HEK293T (cell line): Measurements from ENCODE around the gene SH2D3A.

Source experiments
- BHLHE40 ChIP-seq: fragments of 450-650 bp; IDR thresholded peaks from 2 replicates; pipeline ENCODE4 v1.6.1; 2016; ENCODE audit warnings: mild to moderate bottlenecking, moderate library complexity, borderline replicate concordance
- ELF4 ChIP-seq: fragments of 450-650 bp; IDR thresholded peaks from 2 replicates; pipeline ENCODE4 v1.6.1; 2017; ENCODE audit warnings: antibody characterized with exemption
- FOXA1 ChIP-seq: fragments of 450-650 bp; IDR thresholded peaks from 2 replicates; pipeline ENCODE4 v1.6.1; 2016; ENCODE audit warnings: mild to moderate bottlenecking
- FOXK2 ChIP-seq: fragments of 450-650 bp; IDR thresholded peaks from 2 replicates; pipeline ENCODE4 v1.6.1; 2016; ENCODE audit warnings: mild to moderate bottlenecking
- FOXM1 ChIP-seq: fragments of 450-650 bp; IDR thresholded peaks from 2 replicates; pipeline ENCODE4 v1.6.1; 2017; ENCODE audit warnings: mild to moderate bottlenecking, borderline replicate concordance
- HDGF ChIP-seq: fragments of 450-650 bp; IDR thresholded peaks from 2 replicates; pipeline ENCODE4 v1.6.1; 2017; ENCODE audit warnings: antibody characterized with exemption, borderline replicate concordance
- LEF1 ChIP-seq: fragments of 450-650 bp; IDR thresholded peaks from 2 replicates; pipeline ENCODE4 v1.6.1; 2017; ENCODE audit warnings: mild to moderate bottlenecking, borderline replicate concordance
- NFRKB ChIP-seq: fragments of 450-650 bp; IDR thresholded peaks from 2 replicates; pipeline ENCODE4 v1.6.1; 2016; ENCODE audit warnings: mild to moderate bottlenecking, moderate library complexity
- SP1 ChIP-seq: fragments of 450-650 bp; IDR thresholded peaks from 2 replicates; pipeline ENCODE4 v1.6.1; 2017
- SUZ12 ChIP-seq: fragments of 450-650 bp; IDR thresholded peaks from 2 replicates; pipeline ENCODE4 v1.6.1; 2016; ENCODE audit warnings: mild to moderate bottlenecking
- ZNF384 ChIP-seq: fragments of 450-650 bp; IDR thresholded peaks from 2 replicates; pipeline ENCODE4 v1.6.1; 2016
- TF ChIP-seq, protein P1 (sequence below): fragments of 450-650 bp; IDR thresholded peaks from 2 replicates; pipeline ENCODE4 v1.6.1; 2016

- TF ChIP-seq SP1 (no peak), FOXM1 (no peak), ZNF384 (no peak), NFRKB (no peak), HDGF (no peak), FOXK2 (no peak), BHLHE40 (no peak), ELF4 (no peak), LEF1 (no peak), SUZ12 (no peak), FOXA1 (no peak)
- TF ChIP-seq, protein P1, sequence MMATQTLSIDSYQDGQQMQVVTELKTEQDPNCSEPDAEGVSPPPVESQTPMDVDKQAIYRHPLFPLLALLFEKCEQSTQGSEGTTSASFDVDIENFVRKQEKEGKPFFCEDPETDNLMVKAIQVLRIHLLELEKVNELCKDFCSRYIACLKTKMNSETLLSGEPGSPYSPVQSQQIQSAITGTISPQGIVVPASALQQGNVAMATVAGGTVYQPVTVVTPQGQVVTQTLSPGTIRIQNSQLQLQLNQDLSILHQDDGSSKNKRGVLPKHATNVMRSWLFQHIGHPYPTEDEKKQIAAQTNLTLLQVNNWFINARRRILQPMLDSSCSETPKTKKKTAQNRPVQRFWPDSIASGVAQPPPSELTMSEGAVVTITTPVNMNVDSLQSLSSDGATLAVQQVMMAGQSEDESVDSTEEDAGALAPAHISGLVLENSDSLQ: no peak
Observed at GRCh38 chr19:6768236-6768785, 1.1 kb upstream of the SH2D3A start.
